HCT116 (cell line): Measurements from ENCODE around the gene S1PR3. TPM values are rescaled to one million over a fixed set of nuclear protein-coding genes. Genes with fewer than 3 reads are reported as not detected.

ENCODE experiments used
- ATAC-seq: fragments of 200-7000 bp; cut with Tn5 transposase; 2 replicates; pipeline ENCODE4 v1.9.1; 2020; ENCODE audit warnings: mild to moderate bottlenecking, moderate library complexity
- BruUV-seq: library from RNA; stranded (reverse); fragments of 400-500 nt; replicated peaks from 2 replicates; lab custom pipeline; 2021; lab: Mats Ljungman, UMichigan
- CTCF ChIA-PET: fragments of 300-600 bp; sonication (Branson Sonifier 250); formaldehyde crosslinking; loops from one replicate; lab custom pipeline; 2021; ENCODE audit warnings: antibody characterized with exemption; lab: Charles Lee
- POLR2A ChIA-PET: fragments of 300-600, 350-600 bp; sonication (Branson Sonifier 250); formaldehyde crosslinking; loops from one replicate; lab custom pipeline; 2021; ENCODE audit warnings: antibody characterized with exemption; lab: Charles Lee
- RAD21 ChIA-PET, 2 experiments: fragments of 300-600 bp; sonication (Branson Sonifier 250); formaldehyde crosslinking; loops; one replicate each; lab custom pipeline; 2023; ENCODE audit warnings: low total read pairs in 2 of 2; ENCODE audit not compliant: uncharacterized antibody in 2 of 2, unreplicated experiment in 2 of 2, low non-redundant PET in 1 of 2; lab: Charles Lee
- DNase-seq: peaks from one replicate; pipeline ENCODE4 v3.0.0-alpha.2; 2010; ENCODE audit warnings: low read depth, low spot score
- H2AFZ ChIP-seq: fragments of 200-600 bp; shearing (Covaris generic), sonication (generic); 2 replicates; pipeline ENCODE4 v1.6.1; 2017; ENCODE audit warnings: low read depth, mixed run types, mixed read lengths, antibody characterized with exemption, low read length; ENCODE audit not compliant: poor library complexity, severe bottlenecking
- H3K27ac ChIP-seq: 2 replicates; pipeline ENCODE4 v1.5.1; 2012; ENCODE audit warnings: low read depth, low read length
- H3K27me3 ChIP-seq: fragments of 200-600 bp; sonication (generic); 2 replicates; pipeline ENCODE4 v1.6.1; 2016; ENCODE audit warnings: mixed run types, low read length, mixed read lengths; ENCODE audit not compliant: insufficient read depth
- H3K36me3 ChIP-seq, 2 experiments: fragments of 200-500 bp in 1 of 2; fragments of 200-600 bp in 1 of 2; sonication (Bioruptor generic) in 1 of 2; sonication (generic) in 1 of 2; 2 replicates each; pipeline versions ENCODE4 v1.5.1 to v1.6.1; 2014 to 2016; ENCODE audit warnings: low read length in 2 of 2, inconsistent platforms in 1 of 2, mixed read lengths in 1 of 2, mixed run types in 1 of 2; ENCODE audit not compliant: insufficient read depth in 2 of 2, control insufficient read depth in 1 of 2
- H3K4me1 ChIP-seq, 2 experiments: fragments of 200-600 bp in 1 of 2; sonication (generic) in 1 of 2; 2 replicates each; pipeline versions ENCODE4 v1.5.1 to v1.6.1; 2012 to 2017; ENCODE audit warnings: low read length in 2 of 2, inconsistent platforms in 1 of 2, mild to moderate bottlenecking in 1 of 2, mixed read lengths in 1 of 2, mixed run types in 1 of 2, moderate library complexity in 1 of 2; ENCODE audit not compliant: insufficient read depth in 2 of 2, control insufficient read depth in 1 of 2
- H3K4me2 ChIP-seq: fragments of 200-600 bp; sonication (generic); 2 replicates; pipeline ENCODE4 v1.6.1; 2017; ENCODE audit warnings: mixed run types, low read length, mixed read lengths
- H3K4me3 ChIP-seq, 2 experiments: fragments of 200-600 bp in 1 of 2; sonication (generic) in 1 of 2; replicated peaks in 1 of 2; 2 replicates each; pipeline ENCODE4 v1.5.1; 2011 to 2016; ENCODE audit warnings: low read length in 2 of 2, control low read depth in 1 of 2, low read depth in 1 of 2, mild to moderate bottlenecking in 1 of 2, mixed read lengths in 1 of 2, mixed run types in 1 of 2
- H3K79me2 ChIP-seq: fragments of 200-600 bp; sonication (generic); 2 replicates; pipeline ENCODE4 v1.6.1; 2017; ENCODE audit warnings: mild to moderate bottlenecking, mixed run types, low read length, moderate library complexity, mixed read lengths; ENCODE audit not compliant: insufficient read depth
- H3K9ac ChIP-seq: fragments of 200-600 bp; sonication (generic); 2 replicates; pipeline ENCODE4 v1.6.1; 2016; ENCODE audit warnings: low read length, mixed read lengths
- H3K9me2 ChIP-seq: fragments of 200-600 bp; sonication (generic), shearing (Covaris generic); 2 replicates; pipeline ENCODE4 v1.6.1; 2017; ENCODE audit warnings: mixed run types, mild to moderate bottlenecking, moderate library complexity; ENCODE audit not compliant: insufficient read depth
- H3K9me3 ChIP-seq, 2 experiments: fragments of 200-500 bp in 1 of 2; fragments of 200-600 bp in 1 of 2; sonication (Bioruptor generic) in 1 of 2; sonication (generic) in 1 of 2; 2 replicates each; pipeline ENCODE4 v1.6.1; 2014 to 2017; ENCODE audit warnings: low read length in 2 of 2, mixed read lengths in 2 of 2, inconsistent platforms in 1 of 2, low read depth in 1 of 2, mild to moderate bottlenecking in 1 of 2, mixed run types in 1 of 2, moderate library complexity in 1 of 2; ENCODE audit not compliant: control insufficient read depth in 1 of 2, insufficient read depth in 1 of 2
- H4K20me1 ChIP-seq: fragments of 200-600 bp; sonication (generic), shearing (Covaris generic); 2 replicates; pipeline ENCODE4 v1.6.1; 2017; ENCODE audit warnings: mixed run types, mild to moderate bottlenecking, moderate library complexity; ENCODE audit not compliant: insufficient read depth
- CBX3 ChIP-seq: IDR thresholded peaks from 2 replicates; pipeline ENCODE4 v1.6.1; 2012; ENCODE audit warnings: low read depth
- CTCF ChIP-seq, 3 experiments: fragments of 200-600 bp in 1 of 3; sonication (generic) in 1 of 3; IDR thresholded peaks in 2 of 3; conservative IDR thresholded peaks in 1 of 3; 2 replicates each; pipeline ENCODE4 v1.5.1; 2012 to 2017; ENCODE audit warnings: low read depth in 2 of 3, low read length in 2 of 3, antibody characterized with exemption in 1 of 3, borderline replicate concordance in 1 of 3, control low read depth in 1 of 3, mild to moderate bottlenecking in 1 of 3, mixed read lengths in 1 of 3, mixed run types in 1 of 3, moderate library complexity in 1 of 3; ENCODE audit not compliant: insufficient read depth in 1 of 3
- EGR1 ChIP-seq: IDR thresholded peaks from 2 replicates; pipeline ENCODE4 v1.6.1; 2012; ENCODE audit warnings: low read depth
- ELF1 ChIP-seq: IDR thresholded peaks from 2 replicates; pipeline ENCODE4 v1.6.1; 2012; ENCODE audit warnings: low read depth, borderline replicate concordance
- EZH2 ChIP-seq: fragments of 200-600 bp; sonication (generic); IDR thresholded peaks from 2 replicates; pipeline ENCODE4 v1.6.1; 2017; ENCODE audit warnings: antibody characterized with exemption, mixed run types
- EZH2phosphoT487 ChIP-seq: fragments of 200-600 bp; IDR thresholded peaks from 2 replicates; pipeline ENCODE4 v1.6.1; 2018; ENCODE audit warnings: antibody characterized with exemption, borderline replicate concordance
- FOSL1 ChIP-seq: IDR thresholded peaks from 2 replicates; pipeline ENCODE4 v1.6.1; 2012; ENCODE audit warnings: low read depth
- JUND ChIP-seq: IDR thresholded peaks from 2 replicates; pipeline ENCODE4 v1.6.1; 2012
- MAX ChIP-seq: IDR thresholded peaks from 2 replicates; pipeline ENCODE4 v1.6.1; 2012
- POLR2AphosphoS5 ChIP-seq: IDR thresholded peaks from 2 replicates; pipeline ENCODE4 v1.6.1; 2011; ENCODE audit warnings: mild to moderate bottlenecking, low read depth, low read length, moderate library complexity
- REST ChIP-seq: IDR thresholded peaks from 2 replicates; pipeline ENCODE4 v1.6.1; 2012; ENCODE audit warnings: low read depth
- SIN3A ChIP-seq: IDR thresholded peaks from 2 replicates; pipeline ENCODE4 v1.6.1; 2012; ENCODE audit warnings: low read depth
- SP1 ChIP-seq: IDR thresholded peaks from 2 replicates; pipeline ENCODE4 v1.6.1; 2012; ENCODE audit warnings: low read depth
- YY1 ChIP-seq: IDR thresholded peaks from 2 replicates; pipeline ENCODE4 v1.6.1; 2011; ENCODE audit warnings: low read length, low read depth, moderate library complexity, mild to moderate bottlenecking; ENCODE audit not compliant: insufficient replicate concordance; ENCODE audit errors: extremely low read depth
- ZNF274 ChIP-seq: fragments of 200-500 bp; sonication (Bioruptor generic); IDR thresholded peaks from 2 replicates; pipeline ENCODE4 v1.6.1; 2014; ENCODE audit warnings: mild to moderate bottlenecking, low read depth, low read length, inconsistent platforms
- intact Hi-C: fragments of 100-400 bp; cut with micrococcal nuclease; formaldehyde crosslinking; loops from 2 replicates; pipeline ENCODE4 v1.10.0; 2022
- total RNA-seq: library from RNA; stranded (reverse); gene quantifications from one replicate; pipeline ENCODE4 v1.2.1, GENCODE V29; 2021; ENCODE audit not compliant: unreplicated experiment
- TF ChIP-seq, protein P1 (sequence below): IDR thresholded peaks from 2 replicates; pipeline ENCODE4 v1.6.1; 2012

S1PR3 gene
- total RNA-seq, 1 experiment from 2014 or later = 0.07 TPM

DNA sequence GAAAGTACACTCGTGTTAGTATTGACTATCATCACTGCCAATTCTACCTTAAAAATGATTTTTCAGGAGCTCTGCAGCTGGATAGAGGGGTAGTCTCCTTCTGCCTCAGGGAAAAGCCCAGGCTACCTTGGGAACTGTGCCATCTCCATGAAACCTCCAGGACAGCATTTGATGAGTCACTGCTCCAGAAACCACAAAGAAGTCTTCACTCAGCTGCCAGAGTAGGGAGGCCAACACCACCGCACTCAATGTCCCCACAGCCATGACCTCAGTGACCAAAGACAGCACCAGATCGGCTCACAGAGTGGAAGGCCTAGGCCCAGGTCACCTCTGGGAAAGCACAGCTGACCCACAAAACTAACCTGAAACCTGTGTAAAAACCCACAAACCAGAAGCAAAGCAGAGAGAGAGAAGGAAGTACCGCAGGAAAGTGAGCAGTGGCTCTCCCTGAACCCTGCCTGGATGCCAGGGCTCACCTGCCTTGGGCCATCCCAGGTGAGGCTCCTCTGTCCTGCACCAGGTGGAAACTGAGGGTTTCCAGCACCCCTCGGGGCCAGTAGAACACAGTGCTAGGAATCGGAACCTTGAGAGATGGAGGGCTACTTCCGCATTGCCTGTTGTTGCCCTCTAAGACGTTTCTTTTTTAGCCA, 30.0 kb downstream of the S1PR3 start:
- H3K4me2 ChIP-seq = peak overlapping the region; percentile 59
- H2AFZ ChIP-seq = no peak overlapping the region
- DNase-seq (peak; percentile 19), ATAC-seq (peak; percentile 82)
- ChIA-PET RAD21 (no interaction called here), POLR2A (no interaction called here), CTCF (no interaction called here)
- TF ChIP-seq EZH2phosphoT487 (no peak), YY1 (no peak), CBX3 (peak; percentile 56; the same call in 1 of the 2 replicates), ZNF274 (no peak), JUND (peak; percentile 66), REST (no peak), MAX (no peak), FOSL1 (peak; percentile 60; the same call in 1 of the 2 replicates), EZH2 (no peak), ELF1 (no peak), SIN3A (no peak), EGR1 (no peak), SP1 (no peak), POLR2AphosphoS5 (no peak), CTCF (IDR thresholded peaks at IDR 0.05 in 2 of 3, conservative IDR thresholded peaks at IDR 0.05 in 1 of 3; ENCODE audit: borderline replicate concordance in 1 of 3, insufficient read depth in 1 of 3, low read depth in 2 of 3, low read length in 2 of 3) (no peak)
- TF ChIP-seq, protein P1, sequence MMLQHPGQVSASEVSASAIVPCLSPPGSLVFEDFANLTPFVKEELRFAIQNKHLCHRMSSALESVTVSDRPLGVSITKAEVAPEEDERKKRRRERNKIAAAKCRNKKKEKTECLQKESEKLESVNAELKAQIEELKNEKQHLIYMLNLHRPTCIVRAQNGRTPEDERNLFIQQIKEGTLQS = no peak
- H3K9ac ChIP-seq = no peak overlapping the region
- H3K27me3 ChIP-seq = no peaks in the 10 kb centered on the region
- no peaks in the 10 kb centered on the region for H4K20me1 ChIP-seq
- intact Hi-C loops = no loop called here
- no peaks in the 10 kb centered on the region for H3K9me3 ChIP-seq
- H3K9me2 ChIP-seq = no peaks in the 10 kb centered on the region
- H3K27ac ChIP-seq = no peak overlapping the region
- H3K79me2 ChIP-seq = no peaks in the 10 kb centered on the region
- peaks cover 20 to 24% of the 10 kb centered on the region in 2 experiments; a peak in 3 of 4 replicates for H3K4me1 ChIP-seq
- BruUV-seq = no TSS peak
- H3K4me3 ChIP-seq = no peak overlapping the region
- H3K36me3 ChIP-seq = no peaks in the 10 kb centered on the region
